A673 (cell line): ENCODE measurements around the gene MYO3A.

Experiments used
- CTCF ChIP-seq: fragments of 300-800, 200-600 bp; sonication (generic); conservative IDR thresholded peaks from 2 replicates; pipeline ENCODE4 v1.5.1; 2017; ENCODE audit warnings: low read depth, mild to moderate bottlenecking, antibody characterized with exemption, low read length, moderate library complexity, mixed read lengths
- EZH2 ChIP-seq: fragments of 200-600 bp; sonication (generic); IDR thresholded peaks from 2 replicates; pipeline ENCODE4 v1.6.1; 2017; ENCODE audit warnings: borderline replicate concordance, low read depth, mild to moderate bottlenecking, mixed read lengths, antibody characterized with exemption, low read length; ENCODE audit not compliant: poor library complexity, severe bottlenecking

- no peak for TF ChIP-seq CTCF
- TF ChIP-seq EZH2: no peak
Observed at GRCh38 chr10:25899304-25899703, 34.7 kb upstream of the MYO3A start.
